Activated T-helper 2 cell treated with anti-CD3 and anti-CD28 coated beads, Interferon-gamma antibody, Interleukin-2, Interleukin-4, amounts not matched to agents 10 μg/mL and 5 μg/mL and 100 μg/mL, durations not matched to agents 14 hours and 24 hours and 36 hours (primary cell): ENCODE data around the gene SLIT3. TPM values are rescaled to one million over a fixed set of nuclear protein-coding genes. Genes with fewer than 3 reads are reported as not detected.

ENCODE experiments used
- DNase-seq: peaks from one replicate; pipeline ENCODE4 v3.0.0; 2021; ENCODE audit warnings: low spot score
- H3K27ac Mint-ChIP-seq: one replicate; pipeline ENCODE4 v1.8.0; 2021; ENCODE audit warnings: mixed read lengths
- H3K27me3 Mint-ChIP-seq: one replicate; pipeline ENCODE4 v1.8.0; 2021; ENCODE audit warnings: low read depth, mixed read lengths
- H3K36me3 Mint-ChIP-seq: one replicate; pipeline ENCODE4 v1.8.0; 2021; ENCODE audit warnings: low read depth, mixed read lengths
- H3K4me1 Mint-ChIP-seq: one replicate; pipeline ENCODE4 v1.8.0; 2021; ENCODE audit warnings: low read depth, mixed read lengths
- H3K4me3 Mint-ChIP-seq: one replicate; pipeline ENCODE4 v1.8.0; 2021; ENCODE audit warnings: low read depth, mild to moderate bottlenecking, moderate library complexity, mixed read lengths
- H3K9me3 Mint-ChIP-seq: one replicate; pipeline ENCODE4 v1.8.0; 2021; ENCODE audit warnings: mixed read lengths
- intact Hi-C: fragments of 100-400 bp; cut with micrococcal nuclease; formaldehyde crosslinking; loops from one replicate; pipeline ENCODE4 v1.15.1; 2023
- total RNA-seq: library from RNA; stranded (reverse); gene quantifications from 2 replicates; pipeline ENCODE4 v1.2.3, GENCODE V29; 2022

SLIT3 gene
- total RNA-seq, 1 donor from 2014 or later, result 9.5 TPM

GRCh38 chr5:169295306-169295705 lies 5.6 kb downstream of the SLIT3 start:
- no peaks in the 10 kb centered on the region for H3K9me3 Mint-ChIP-seq
- no peaks in the 10 kb centered on the region for H3K36me3 Mint-ChIP-seq
- H3K27ac Mint-ChIP-seq, result no peak overlapping the region

DNA sequence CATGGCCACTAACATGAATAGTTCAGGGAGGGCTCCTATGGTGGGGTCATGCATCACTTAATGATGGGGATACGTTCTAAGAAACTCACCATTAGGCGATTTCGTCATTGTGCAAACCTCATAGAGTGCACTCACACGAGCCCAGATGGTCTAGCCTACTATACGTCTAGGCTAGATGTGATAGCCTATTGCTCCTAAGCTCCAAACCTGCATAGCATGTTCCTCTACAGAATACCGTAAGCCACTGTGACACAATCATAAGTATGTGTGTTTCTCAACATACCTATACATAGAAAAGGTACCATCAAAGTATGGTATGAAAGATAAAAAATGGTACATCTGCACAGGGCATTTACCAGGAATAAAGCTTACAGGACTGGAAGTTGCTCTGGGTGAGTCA lies 6.3 kb downstream of the SLIT3 start:
- Mint-ChIP-seq H3K27ac (no peak overlapping the region), H3K4me3 (no peak overlapping the region), H3K36me3 (no peaks in the 10 kb centered on the region), H3K4me1 (no peaks in the 10 kb centered on the region), H3K27me3 (peaks cover 24% of the 10 kb centered on the region), H3K9me3 (no peaks in the 10 kb centered on the region)
- intact Hi-C loops, result no loop called here
- no peak for DNase-seq

More at GRCh38 chr5:169295306-169295705, 5.6 kb downstream of the SLIT3 start:
- intact Hi-C loops, result no loop called here
- DNase-seq, result no peak
- Mint-ChIP-seq H3K4me3 (no peak overlapping the region), H3K4me1 (no peaks in the 10 kb centered on the region), H3K27me3 (peaks cover 30% of the 10 kb centered on the region)

DNA sequence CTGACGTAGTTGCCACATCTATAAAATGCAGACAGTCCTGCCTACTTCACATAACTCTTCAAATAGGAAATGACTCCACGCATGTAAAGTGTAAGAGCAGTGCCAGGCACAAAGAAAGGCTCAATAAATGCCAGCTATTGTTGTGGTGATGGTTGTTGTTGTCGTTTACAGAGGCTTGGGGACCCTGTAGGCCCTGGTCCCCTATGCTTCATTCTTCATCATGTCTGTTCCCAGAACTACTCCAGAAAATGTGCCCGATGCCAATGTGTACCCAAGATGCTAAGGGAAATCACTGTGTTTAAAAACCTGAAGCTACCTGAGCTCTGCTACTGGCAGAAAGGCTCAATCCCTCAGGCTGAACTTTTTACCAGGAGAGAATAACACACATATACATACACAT lies 9.1 kb downstream of the SLIT3 start:
- Mint-ChIP-seq H3K36me3 (no peaks in the 10 kb centered on the region), H3K27ac (no peak overlapping the region), H3K9me3 (no peaks in the 10 kb centered on the region), H3K4me3 (no peak overlapping the region), H3K4me1 (no peaks in the 10 kb centered on the region), H3K27me3 (peaks cover 2% of the 10 kb centered on the region)
- no peak for DNase-seq
- intact Hi-C loops, result no loop called here

DNA sequence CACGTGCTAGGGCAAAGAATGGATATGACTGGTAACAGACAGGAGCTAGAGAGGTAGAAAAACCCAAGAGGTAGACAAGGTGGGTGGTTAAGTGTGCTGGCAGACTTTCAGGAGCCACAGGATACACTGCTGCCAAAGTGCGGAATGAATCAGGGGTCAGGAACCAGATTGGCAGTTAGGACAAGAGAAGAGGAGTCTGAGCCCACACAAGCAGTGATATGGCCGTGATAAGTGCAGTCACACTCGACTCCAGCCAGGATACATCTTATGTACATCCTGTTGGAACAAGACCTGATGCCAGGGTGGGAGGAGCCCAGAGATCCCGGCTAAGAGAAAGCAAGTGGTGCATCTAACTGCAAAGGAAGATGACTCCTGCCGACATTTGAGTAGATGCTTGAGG lies 10.0 kb downstream of the SLIT3 start:
- DNase-seq, result no peak
- H3K9me3 Mint-ChIP-seq, result no peaks in the 10 kb centered on the region
- no peak overlapping the region for H3K27ac Mint-ChIP-seq
- no peak overlapping the region for H3K4me3 Mint-ChIP-seq
- H3K36me3 Mint-ChIP-seq, result no peaks in the 10 kb centered on the region
- H3K27me3 Mint-ChIP-seq, result peaks cover 2% of the 10 kb centered on the region
- H3K4me1 Mint-ChIP-seq, result no peaks in the 10 kb centered on the region
- intact Hi-C loops, result no loop called here

GRCh38 chr5:169289520-169289919 lies 11.4 kb downstream of the SLIT3 start:
- H3K27ac Mint-ChIP-seq, result no peak overlapping the region
- no peaks in the 10 kb centered on the region for H3K4me1 Mint-ChIP-seq
- no peaks in the 10 kb centered on the region for H3K27me3 Mint-ChIP-seq
- no peak overlapping the region for H3K4me3 Mint-ChIP-seq
- H3K36me3 Mint-ChIP-seq, result no peaks in the 10 kb centered on the region
- H3K9me3 Mint-ChIP-seq, result no peaks in the 10 kb centered on the region
- DNase-seq, result no peak
- intact Hi-C loops, result no loop called here

- Mint-ChIP-seq H3K36me3 (no peaks in the 10 kb centered on the region), H3K4me3 (no peak overlapping the region), H3K9me3 (no peaks in the 10 kb centered on the region), H3K27me3 (no peaks in the 10 kb centered on the region), H3K4me1 (no peaks in the 10 kb centered on the region), H3K27ac (no peak overlapping the region)
- intact Hi-C loops, result no loop called here
- no peak for DNase-seq
These were observed 12.6 kb downstream of the SLIT3 start for GRCh38 chr5:169288066-169288930.

DNA sequence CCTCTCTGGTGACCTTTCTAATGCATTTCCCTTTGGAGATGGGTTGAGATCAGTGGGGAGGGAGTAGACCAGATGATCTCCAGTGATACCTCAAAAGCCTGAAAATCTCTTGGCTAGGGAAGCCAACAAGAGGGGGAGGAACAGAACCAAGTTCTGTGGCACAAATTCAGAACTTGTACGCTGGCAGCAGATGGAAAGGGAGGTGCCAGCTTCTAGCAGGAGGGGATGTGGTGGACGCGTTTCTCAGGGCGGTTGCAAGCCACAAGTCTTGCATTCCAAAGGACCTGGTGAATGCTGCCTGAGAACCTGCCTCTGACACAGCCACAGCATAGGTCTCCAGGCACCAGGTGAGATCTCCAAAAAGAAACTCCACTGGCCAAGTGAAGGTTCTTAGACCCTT lies 13.4 kb downstream of the SLIT3 start:
- Mint-ChIP-seq H3K27ac (no peak overlapping the region), H3K36me3 (no peaks in the 10 kb centered on the region), H3K4me3 (no peak overlapping the region), H3K9me3 (no peaks in the 10 kb centered on the region), H3K4me1 (no peaks in the 10 kb centered on the region), H3K27me3 (no peaks in the 10 kb centered on the region)
- DNase-seq, result no peak
- intact Hi-C loops, result no loop called here

GRCh38 chr5:169286572-169287300 lies 14.2 kb downstream of the SLIT3 start:
- Mint-ChIP-seq H3K4me3 (no peak overlapping the region), H3K36me3 (no peaks in the 10 kb centered on the region), H3K27ac (no peak overlapping the region), H3K9me3 (no peaks in the 10 kb centered on the region), H3K27me3 (no peaks in the 10 kb centered on the region), H3K4me1 (no peaks in the 10 kb centered on the region)
- no peak for DNase-seq
- intact Hi-C loops, result no loop called here

DNA sequence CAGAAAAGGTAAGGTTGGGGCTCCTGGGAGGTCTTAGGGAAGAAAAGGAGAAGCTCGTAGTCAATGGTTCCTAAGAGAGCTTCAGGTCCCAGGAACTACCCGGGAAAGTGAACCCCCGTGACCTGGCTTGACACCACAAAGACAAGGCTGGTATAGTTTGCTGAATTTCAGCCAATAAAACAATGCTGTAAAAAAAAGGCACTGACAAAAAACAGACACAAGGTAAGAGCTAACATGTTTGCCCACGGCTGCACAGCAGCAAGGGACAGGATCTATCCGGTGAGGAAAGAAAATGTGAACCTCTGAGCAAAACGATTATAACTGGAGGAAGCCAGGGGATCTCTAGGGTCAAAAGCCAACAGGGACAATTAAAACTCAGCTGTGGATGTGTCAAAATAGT lies 17.1 kb downstream of the SLIT3 start:
- Mint-ChIP-seq H3K4me1 (no peaks in the 10 kb centered on the region), H3K4me3 (no peak overlapping the region), H3K36me3 (no peaks in the 10 kb centered on the region), H3K9me3 (no peaks in the 10 kb centered on the region), H3K27me3 (no peaks in the 10 kb centered on the region), H3K27ac (no peak overlapping the region)
- DNase-seq, result no peak
- intact Hi-C loops, result no loop called here

DNA sequence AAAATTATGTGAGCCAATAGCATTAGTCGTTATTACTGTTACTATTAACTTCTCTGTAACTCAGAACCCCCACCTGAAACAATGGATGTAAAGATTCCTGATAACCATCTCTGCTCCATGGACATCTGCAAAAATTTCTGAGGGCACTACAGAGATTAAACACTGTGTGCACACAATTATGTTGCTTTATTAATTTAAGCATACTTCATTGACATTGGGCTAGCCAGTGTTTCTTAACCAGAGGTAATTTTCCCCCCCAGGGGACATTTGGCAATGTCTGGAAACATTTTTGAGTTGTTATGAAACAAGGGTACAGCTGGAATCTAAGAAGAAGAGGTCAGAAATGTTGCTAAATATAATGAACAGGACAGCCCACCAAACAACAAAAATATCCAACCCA lies 19.3 kb downstream of the SLIT3 start:
- Mint-ChIP-seq H3K27ac (no peak overlapping the region), H3K4me3 (no peak overlapping the region), H3K36me3 (no peaks in the 10 kb centered on the region), H3K4me1 (no peaks in the 10 kb centered on the region), H3K27me3 (no peaks in the 10 kb centered on the region), H3K9me3 (no peaks in the 10 kb centered on the region)
- DNase-seq, result no peak
- intact Hi-C loops, result no loop called here

- Mint-ChIP-seq H3K4me1 (no peaks in the 10 kb centered on the region), H3K27ac (no peak overlapping the region), H3K9me3 (no peaks in the 10 kb centered on the region), H3K27me3 (no peaks in the 10 kb centered on the region), H3K4me3 (no peak overlapping the region), H3K36me3 (no peaks in the 10 kb centered on the region)
- no peak for DNase-seq
- intact Hi-C loops, result no loop called here
These were observed 20.2 kb downstream of the SLIT3 start for GRCh38 chr5:169280696-169281095.

- Mint-ChIP-seq H3K27me3 (no peaks in the 10 kb centered on the region), H3K9me3 (no peaks in the 10 kb centered on the region), H3K4me1 (no peaks in the 10 kb centered on the region), H3K36me3 (no peaks in the 10 kb centered on the region), H3K4me3 (no peak overlapping the region), H3K27ac (no peak overlapping the region)
- intact Hi-C loops, result no loop called here
- DNase-seq, result no peak
These were observed 20.7 kb downstream of the SLIT3 start for GRCh38 chr5:169280286-169280685.

GRCh38 chr5:169279125-169279524 lies 21.8 kb downstream of the SLIT3 start:
- no peak for DNase-seq
- no peaks in the 10 kb centered on the region for H3K27me3 Mint-ChIP-seq
- no peak overlapping the region for H3K27ac Mint-ChIP-seq
- H3K36me3 Mint-ChIP-seq, result no peaks in the 10 kb centered on the region
- intact Hi-C loops, result no loop called here
- no peak overlapping the region for H3K4me3 Mint-ChIP-seq
- H3K4me1 Mint-ChIP-seq, result no peaks in the 10 kb centered on the region
- H3K9me3 Mint-ChIP-seq, result no peaks in the 10 kb centered on the region
